DND-41 (cell line): Measurements from ENCODE around the gene EIF2B2.

Source experiments
- ATAC-seq: fragments of 200-7000 bp; cut with Tn5 transposase; 3 replicates; pipeline ENCODE4 v1.9.1; 2021; ENCODE audit warnings: low read depth; ENCODE audit not compliant: insufficient read depth
- DNase-seq: peaks from one replicate; pipeline ENCODE4 v3.0.0-alpha.2; 2020
- H2AFZ ChIP-seq: 2 replicates; pipeline ENCODE4 v1.6.0; 2012; ENCODE audit warnings: low read depth, low read length
- H3K27ac ChIP-seq: 2 replicates; pipeline ENCODE4 v1.5.1; 2012; ENCODE audit warnings: low read length, inconsistent platforms
- H3K27me3 ChIP-seq: fragments of 200-600 bp; sonication (generic); 2 replicates; pipeline ENCODE4 v1.6.0; 2012; ENCODE audit warnings: low read length, mild to moderate bottlenecking, inconsistent platforms; ENCODE audit not compliant: insufficient read depth, poor library complexity
- H3K36me3 ChIP-seq: 2 replicates; pipeline ENCODE4 v1.5.1; 2012; ENCODE audit warnings: low read length, inconsistent platforms; ENCODE audit not compliant: insufficient read depth
- H3K4me1 ChIP-seq: 2 replicates; pipeline ENCODE4 v1.5.1; 2012; ENCODE audit warnings: mild to moderate bottlenecking, low read length; ENCODE audit not compliant: insufficient read depth
- H3K4me2 ChIP-seq: 2 replicates; pipeline ENCODE4 v1.6.0; 2012; ENCODE audit warnings: mild to moderate bottlenecking, moderate library complexity, low read length, inconsistent platforms; ENCODE audit not compliant: insufficient read depth
- H3K4me3 ChIP-seq, 2 experiments: fragments of 200-600 bp in 1 of 2; shearing (Covaris generic) in 1 of 2; 2 replicates each; pipeline ENCODE4 v1.5.1; 2012 to 2016; ENCODE audit warnings: inconsistent platforms in 2 of 2, low read length in 2 of 2, mild to moderate bottlenecking in 2 of 2, low read depth in 1 of 2, moderate library complexity in 1 of 2
- H3K79me2 ChIP-seq: 2 replicates; pipeline ENCODE4 v1.6.0; 2012; ENCODE audit warnings: low read length, inconsistent platforms; ENCODE audit not compliant: insufficient read depth
- H3K9ac ChIP-seq: 2 replicates; pipeline ENCODE4 v1.6.0; 2012; ENCODE audit warnings: low read depth, mild to moderate bottlenecking, inconsistent platforms, low read length, moderate library complexity
- H3K9me3 ChIP-seq: 2 replicates; pipeline ENCODE4 v1.5.1; 2012; ENCODE audit warnings: low read length, moderate library complexity, mild to moderate bottlenecking, inconsistent platforms; ENCODE audit not compliant: insufficient read depth, severe bottlenecking
- H4K20me1 ChIP-seq: 2 replicates; pipeline ENCODE4 v1.6.0; 2012; ENCODE audit warnings: low read length; ENCODE audit not compliant: insufficient read depth
- EZH2 ChIP-seq: IDR thresholded peaks from 3 replicates; pipeline ENCODE4 v1.6.1; 2012; ENCODE audit warnings: borderline replicate concordance, low read depth, mild to moderate bottlenecking, moderate library complexity, low read length, inconsistent platforms; ENCODE audit not compliant: severe bottlenecking
- TF ChIP-seq, protein P1 (sequence below): IDR thresholded peaks from 2 replicates; pipeline ENCODE4 v1.5.1; 2012; ENCODE audit warnings: borderline replicate concordance, low read length, moderate library complexity, mild to moderate bottlenecking; ENCODE audit not compliant: poor library complexity, severe bottlenecking; ENCODE audit errors: extremely low read depth

Gene EIF2B2

GRCh38 chr14:75005357-75005756 is 2.6 kb downstream of the EIF2B2 start:
- H3K4me1 ChIP-seq, result peaks cover 30% of the 10 kb centered on the region
- TF ChIP-seq, protein P1, sequence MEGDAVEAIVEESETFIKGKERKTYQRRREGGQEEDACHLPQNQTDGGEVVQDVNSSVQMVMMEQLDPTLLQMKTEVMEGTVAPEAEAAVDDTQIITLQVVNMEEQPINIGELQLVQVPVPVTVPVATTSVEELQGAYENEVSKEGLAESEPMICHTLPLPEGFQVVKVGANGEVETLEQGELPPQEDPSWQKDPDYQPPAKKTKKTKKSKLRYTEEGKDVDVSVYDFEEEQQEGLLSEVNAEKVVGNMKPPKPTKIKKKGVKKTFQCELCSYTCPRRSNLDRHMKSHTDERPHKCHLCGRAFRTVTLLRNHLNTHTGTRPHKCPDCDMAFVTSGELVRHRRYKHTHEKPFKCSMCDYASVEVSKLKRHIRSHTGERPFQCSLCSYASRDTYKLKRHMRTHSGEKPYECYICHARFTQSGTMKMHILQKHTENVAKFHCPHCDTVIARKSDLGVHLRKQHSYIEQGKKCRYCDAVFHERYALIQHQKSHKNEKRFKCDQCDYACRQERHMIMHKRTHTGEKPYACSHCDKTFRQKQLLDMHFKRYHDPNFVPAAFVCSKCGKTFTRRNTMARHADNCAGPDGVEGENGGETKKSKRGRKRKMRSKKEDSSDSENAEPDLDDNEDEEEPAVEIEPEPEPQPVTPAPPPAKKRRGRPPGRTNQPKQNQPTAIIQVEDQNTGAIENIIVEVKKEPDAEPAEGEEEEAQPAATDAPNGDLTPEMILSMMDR, result no peak
- TF ChIP-seq EZH2, result no peak

GRCh38 chr14:75009176-75009575 is 6.5 kb downstream of the EIF2B2 start:
- Histone ChIP-seq H2AFZ (no peak overlapping the region), H3K4me1 (peaks cover 11% of the 10 kb centered on the region), H3K4me3 (no peak overlapping the region), H3K79me2 (peaks cover 7% of the 10 kb centered on the region), H3K36me3 (peaks cover 92% of the 10 kb centered on the region), H4K20me1 (no peaks in the 10 kb centered on the region), H3K9me3 (no peaks in the 10 kb centered on the region), H3K9ac (no peak overlapping the region), H3K4me2 (no peak overlapping the region), H3K27me3 (no peaks in the 10 kb centered on the region), H3K27ac (no peak overlapping the region)
- DNase-seq (no peak), ATAC-seq (no peak)
- no peak for TF ChIP-seq EZH2
- TF ChIP-seq, protein P1, result no peak

More at GRCh38 chr14:75005357-75005756, 2.6 kb downstream of the EIF2B2 start:
- peaks cover 69% of the 10 kb centered on the region for H3K36me3 ChIP-seq
- H3K4me2 ChIP-seq, result 0 out of 2 replicates have a peak overlapping the region, but pooled peaks have one; percentile 5
- DNase-seq (no peak), ATAC-seq (no peak)
- no peak overlapping the region for H3K9ac ChIP-seq
- no peak overlapping the region for H2AFZ ChIP-seq
- no peak overlapping the region for H3K27ac ChIP-seq
- H3K79me2 ChIP-seq, result peaks cover 22% of the 10 kb centered on the region
- H3K4me3 ChIP-seq, result no peak overlapping the region
- H3K9me3 ChIP-seq, result no peaks in the 10 kb centered on the region
- H4K20me1 ChIP-seq, result 0 out of 2 replicates have a peak, but pooled peaks cover 3% of the 10 kb centered on the region
- no peaks in the 10 kb centered on the region for H3K27me3 ChIP-seq

DNA sequence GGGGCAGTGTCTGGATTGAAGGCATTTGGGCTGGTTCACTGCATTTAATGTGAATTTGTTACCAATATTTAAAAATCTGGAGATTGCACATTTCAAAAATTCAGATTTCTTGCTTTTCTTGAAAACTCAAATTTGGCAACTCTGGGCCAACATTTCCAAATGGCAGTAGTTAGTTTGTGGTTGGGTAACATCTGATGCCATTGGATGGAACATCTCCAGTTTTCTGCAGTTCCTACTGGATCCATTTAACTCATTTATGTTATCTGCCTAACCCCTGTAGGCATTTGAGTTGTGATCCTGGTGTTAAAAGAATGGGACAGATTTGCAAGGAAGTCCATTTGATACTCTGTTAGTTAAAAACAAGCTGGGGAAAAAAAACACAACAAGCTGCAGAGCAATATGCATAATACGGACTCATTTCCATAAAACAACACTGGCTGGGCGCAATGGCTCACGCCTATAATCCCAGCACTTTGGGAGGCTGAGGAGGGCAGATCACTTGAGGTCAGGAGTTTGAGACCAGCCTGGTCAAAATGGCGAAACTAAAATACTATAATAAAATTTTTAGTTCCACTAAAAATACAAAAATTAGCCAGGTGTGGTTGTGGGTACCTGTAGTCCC is 7.9 kb downstream of the EIF2B2 start:
- ATAC-seq (no peak), DNase-seq (no peak)
- TF ChIP-seq, protein P1, result no peak
- H3K9ac ChIP-seq, result no peak overlapping the region
- H3K79me2 ChIP-seq, result no peaks in the 10 kb centered on the region
- no peak overlapping the region for H3K4me3 ChIP-seq
- H3K27ac ChIP-seq, result no peak overlapping the region
- no peaks in the 10 kb centered on the region for H3K9me3 ChIP-seq
- no peak overlapping the region for H2AFZ ChIP-seq
- no peaks in the 10 kb centered on the region for H4K20me1 ChIP-seq
- peaks cover 93% of the 10 kb centered on the region for H3K36me3 ChIP-seq
- no peak overlapping the region for H3K4me2 ChIP-seq
- H3K27me3 ChIP-seq, result no peaks in the 10 kb centered on the region
- peaks cover 3% of the 10 kb centered on the region; the same call in 1 of the 2 replicates for H3K4me1 ChIP-seq
